GM19397 (cell line): Measurements from ENCODE around the gene QSER1.
"Not testable (repeated sequence)": the region's sequence is repeated elsewhere in the genome, so short reads cannot be mapped to it uniquely, and the experiment has no call there.

Experiments
- ATAC-seq: cut with Tn5 transposase; IDR thresholded peaks from one replicate; pipeline ENCODE4 v1.9.1; 2021; ENCODE audit warnings: mild to moderate bottlenecking, moderate library complexity; ENCODE audit not compliant: unreplicated experiment

QSER1 gene

DNA sequence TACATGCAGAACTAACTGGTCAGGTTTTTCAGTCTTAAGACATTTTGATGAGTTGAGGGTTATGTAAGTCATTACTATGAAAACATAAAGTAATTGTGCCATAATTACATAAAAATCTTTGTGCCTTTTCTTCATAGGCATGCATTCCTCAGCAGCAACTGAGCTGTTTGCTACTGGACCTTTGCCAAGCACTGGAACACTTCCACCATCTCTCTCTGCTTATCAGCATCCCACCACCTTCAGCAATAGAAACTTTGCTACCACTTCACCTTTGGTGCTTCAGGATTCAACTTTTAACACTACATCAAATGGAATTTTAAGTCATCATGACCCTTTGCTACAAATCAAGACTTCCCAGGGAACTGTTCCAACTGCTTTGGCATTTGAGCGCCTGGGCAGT lies 39.0 kb downstream of the QSER1 start:
- no peak for ATAC-seq

DNA sequence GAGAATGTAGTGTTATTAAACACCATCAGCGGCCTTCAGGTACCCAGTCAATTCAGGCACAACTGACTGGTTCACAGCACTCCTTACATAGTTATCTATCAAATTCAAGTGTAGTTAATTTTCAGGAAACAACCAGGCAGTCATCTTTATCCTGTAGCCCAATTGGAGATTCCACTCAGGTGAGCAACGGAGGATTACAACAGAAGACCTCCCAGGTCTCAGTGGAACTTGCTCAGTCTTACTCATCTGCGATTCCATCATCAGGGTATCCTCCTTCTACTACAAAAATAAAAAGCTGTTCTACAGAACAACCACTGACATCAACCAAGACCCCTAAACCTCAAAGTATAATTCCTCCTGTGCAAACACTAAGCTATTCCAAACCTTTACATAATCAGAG lies 39.6 kb downstream of the QSER1 start:
- no peak for ATAC-seq

- no peak for ATAC-seq
Measured at GRCh38 chr11:32935462-32936029, 42.9 kb downstream of the QSER1 start.

DNA sequence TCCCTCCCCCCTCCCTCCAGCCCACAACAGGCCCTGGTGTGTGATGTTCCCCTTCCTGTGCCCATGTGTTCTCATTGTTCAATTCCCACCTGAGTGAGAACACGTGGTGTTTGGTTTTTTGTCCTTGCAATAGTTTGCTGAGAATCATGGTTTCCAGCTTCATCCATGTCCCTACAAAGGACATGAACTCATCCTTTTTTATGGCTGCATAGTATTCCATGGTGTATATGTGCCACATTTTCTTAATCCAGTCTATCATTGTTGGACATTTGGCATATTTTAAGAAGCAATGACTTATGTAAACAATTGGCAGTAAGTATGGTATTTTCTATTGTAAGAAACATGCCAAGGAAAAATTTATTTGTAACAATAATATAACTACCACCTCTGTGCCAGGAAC lies 43.6 kb downstream of the QSER1 start:
- not testable (repeated sequence) for ATAC-seq

- ATAC-seq: not testable (repeated sequence)
Measured at GRCh38 chr11:32937283-32937682, 44.7 kb downstream of the QSER1 start.

GRCh38 chr11:32939046-32939445 lies 46.4 kb downstream of the QSER1 start:
- no peak for ATAC-seq

- ATAC-seq: no peak
Measured at GRCh38 chr11:32939866-32940265, 47.3 kb downstream of the QSER1 start.

DNA sequence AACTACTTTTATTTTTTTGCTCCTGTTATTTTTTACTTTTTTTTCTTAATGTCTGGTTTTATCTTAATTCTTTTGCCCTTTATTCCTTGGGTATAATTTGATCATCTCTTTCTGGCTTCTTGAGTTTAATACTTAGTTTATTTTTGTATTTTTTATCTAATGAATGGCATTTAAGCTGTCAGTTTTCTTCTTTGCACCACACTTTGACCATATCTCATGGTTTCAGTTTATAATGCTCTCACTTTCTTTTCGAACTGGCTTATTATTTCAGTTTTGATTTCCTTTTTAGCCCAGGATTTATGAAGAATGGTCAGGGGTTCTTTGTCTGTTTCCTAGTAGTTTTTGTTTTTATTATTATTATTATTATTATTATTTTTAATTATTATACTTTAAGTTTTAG lies 48.3 kb downstream of the QSER1 start:
- no peak for ATAC-seq

GRCh38 chr11:32947978-32948377 lies 55.4 kb downstream of the QSER1 start:
- no peak for ATAC-seq

DNA sequence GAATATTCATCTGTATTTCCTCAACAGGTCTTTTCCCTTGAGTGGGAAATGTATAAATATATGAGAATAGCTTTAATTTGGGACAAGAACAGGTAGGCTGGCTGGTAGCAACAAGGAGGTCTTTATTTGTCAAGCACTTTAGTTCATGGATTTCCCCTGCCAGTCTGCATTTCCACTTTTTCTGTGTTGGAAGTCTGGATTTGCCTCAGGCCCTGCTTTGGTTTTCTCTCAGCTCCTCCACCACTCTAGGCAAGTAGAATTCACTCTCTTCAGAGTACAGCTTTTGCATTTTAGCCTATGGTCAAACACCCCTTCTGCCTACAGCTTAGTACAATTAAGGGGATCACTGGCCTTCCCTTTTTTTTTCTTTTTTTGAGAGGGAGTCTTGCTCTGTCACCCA lies 57.1 kb downstream of the QSER1 start:
- no peak for ATAC-seq

- no peak for ATAC-seq
Measured at GRCh38 chr11:32952421-32952820, 59.8 kb downstream of the QSER1 start.

DNA sequence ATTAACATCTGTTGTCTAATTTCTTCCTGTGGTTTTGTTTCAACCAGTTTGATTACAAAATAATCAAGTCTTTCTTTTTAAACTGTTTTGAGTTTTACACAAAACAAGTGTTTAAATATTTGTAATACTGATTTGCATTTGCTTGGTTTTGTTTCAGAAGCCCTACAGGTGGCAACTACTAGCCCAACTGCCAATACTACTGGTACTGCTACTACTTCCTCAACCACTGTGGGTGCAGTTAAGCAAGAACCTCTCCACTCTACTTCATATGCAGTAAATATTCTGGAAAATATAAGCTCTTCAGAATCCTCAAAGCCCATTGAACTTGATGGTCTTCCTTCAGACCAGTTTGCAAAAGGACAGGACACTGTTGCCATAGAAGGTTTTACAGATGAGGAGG lies 61.1 kb downstream of the QSER1 start:
- ATAC-seq: no peak

- ATAC-seq: no peak
Measured at GRCh38 chr11:32960553-32961164, 68.0 kb downstream of the QSER1 start.

DNA sequence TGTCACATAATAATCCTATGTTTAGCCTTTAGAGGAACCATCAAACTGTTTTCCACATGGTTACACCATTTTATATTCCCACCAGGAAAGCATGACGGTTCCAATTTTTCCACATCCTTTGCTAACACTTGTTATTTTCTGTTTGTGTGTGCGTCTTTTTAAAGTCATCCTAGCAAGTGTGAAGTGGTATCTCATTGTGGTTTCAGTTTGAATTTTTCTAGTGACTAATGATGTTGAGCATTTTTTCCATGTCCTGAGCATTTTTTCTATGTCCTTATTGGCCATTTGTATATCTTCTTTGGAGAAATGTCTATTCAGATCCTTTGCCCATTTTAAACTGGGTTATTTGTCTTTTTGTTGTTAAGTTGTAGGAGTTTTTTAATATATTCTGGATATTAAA lies 69.4 kb downstream of the QSER1 start:
- ATAC-seq: no peak

DNA sequence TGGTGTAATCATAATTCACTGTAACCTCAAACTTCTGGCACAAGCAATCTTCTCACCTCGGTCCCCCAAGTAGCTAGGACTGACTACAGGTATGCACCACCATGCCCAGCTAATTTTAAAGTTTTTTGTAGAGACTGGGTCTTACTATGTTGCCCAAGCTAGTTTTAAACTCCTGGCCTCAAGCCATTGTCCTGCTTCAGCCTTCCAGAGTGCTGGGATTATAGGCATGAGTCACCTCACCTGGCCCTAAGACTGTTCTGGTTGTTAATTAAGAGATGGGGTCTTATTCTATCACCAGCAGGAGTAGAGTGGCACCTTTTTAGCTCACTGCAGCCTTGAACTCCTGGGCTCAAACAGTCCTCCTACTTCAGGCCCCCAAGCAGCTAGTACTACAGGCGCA lies 71.1 kb downstream of the QSER1 start:
- ATAC-seq: no peak

- ATAC-seq: no peak
Measured at GRCh38 chr11:32968541-32968940, 75.9 kb downstream of the QSER1 start.

DNA sequence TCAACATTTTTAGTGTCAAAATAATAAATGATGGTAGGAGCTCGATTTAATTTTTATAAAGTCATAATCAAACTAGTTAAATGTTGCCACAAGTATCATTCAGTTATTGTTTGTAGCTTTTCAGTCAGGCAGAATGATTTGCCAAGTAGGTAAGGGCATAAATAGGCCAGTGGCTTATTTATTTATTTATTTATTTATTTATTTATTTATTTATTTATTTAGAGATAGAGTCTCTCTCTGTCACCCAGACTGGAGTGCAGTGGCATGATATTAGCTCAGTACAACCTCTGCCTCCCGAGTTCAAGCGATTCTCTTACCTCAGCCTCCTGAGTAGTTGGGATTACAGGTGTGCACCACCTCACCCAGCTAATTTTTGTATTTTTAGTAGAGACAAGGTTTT lies 79.6 kb downstream of the QSER1 start:
- not testable (repeated sequence) for ATAC-seq

DNA sequence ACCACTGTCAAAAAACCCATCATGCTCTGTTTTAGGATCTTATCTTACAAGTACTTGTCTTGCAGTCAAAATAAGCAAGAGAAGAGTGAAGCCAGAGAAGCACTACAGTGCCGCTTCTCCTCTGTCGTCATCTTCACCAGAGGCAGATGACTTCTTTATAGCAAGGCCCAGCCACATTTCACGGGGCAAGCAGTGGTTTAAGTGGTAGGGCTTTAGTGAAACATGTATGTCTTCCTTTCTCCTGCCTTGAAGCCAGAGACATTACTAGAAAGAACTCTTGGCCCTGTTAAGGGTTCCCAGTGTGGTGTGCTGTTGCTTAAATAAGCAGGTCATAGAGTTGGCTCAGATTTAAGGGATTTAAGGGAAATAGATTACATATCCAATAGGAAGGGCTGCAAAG lies 80.2 kb downstream of the QSER1 start:
- no peak for ATAC-seq

GRCh38 chr11:32982626-32983025 lies 90.0 kb downstream of the QSER1 start:
- ATAC-seq: no peak

- ATAC-seq: no peak
Measured at GRCh38 chr11:32983506-32983905, 90.9 kb downstream of the QSER1 start.

- no peak for ATAC-seq
Measured at GRCh38 chr11:32985600-32985999, 93.0 kb downstream of the QSER1 start.

- ATAC-seq: no peak
Measured at GRCh38 chr11:32987851-32988250, 95.2 kb downstream of the QSER1 start.

DNA sequence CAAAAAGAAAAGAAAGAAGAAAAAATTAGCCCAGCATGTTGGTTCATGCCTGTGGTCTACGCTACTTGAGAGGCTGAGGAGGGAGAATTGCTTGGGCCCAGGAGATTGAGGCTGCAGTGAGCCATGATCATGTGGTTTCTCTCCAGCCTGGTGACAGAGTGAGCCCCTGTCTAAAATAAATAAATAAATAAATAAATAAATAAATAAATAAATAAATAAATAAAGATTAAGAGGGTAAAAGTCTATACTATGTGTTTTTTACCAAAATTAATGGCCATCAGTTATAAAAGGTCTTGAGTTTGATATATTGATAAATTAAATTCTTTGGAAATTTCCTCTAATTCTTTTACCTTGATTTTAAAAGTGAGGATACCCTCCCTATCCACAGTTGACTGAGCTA lies 97.9 kb downstream of the QSER1 start:
- no peak for ATAC-seq
